IPS-18c (cell line): ENCODE results near the gene BLVRA.
"Not testable (repeated sequence)": the region's sequence is repeated elsewhere in the genome, so short reads cannot be mapped to it uniquely, and the experiment has no call there.

Source experiments
- H3K4me3 ChIP-seq: 2 replicates; pipeline ENCODE4 v1.7.0; 2013; ENCODE audit warnings: low read depth, mild to moderate bottlenecking, low read length, moderate library complexity; ENCODE audit not compliant: insufficient read depth
- H3K9me3 ChIP-seq: one replicate; pipeline ENCODE4 v1.6.1; 2013; ENCODE audit warnings: mild to moderate bottlenecking, low read length, moderate library complexity; ENCODE audit not compliant: control insufficient read depth, insufficient read depth

BLVRA gene

GRCh38 chr7:43781726-43782607 lies 23.5 kb downstream of the BLVRA start:
- H3K4me3 ChIP-seq = no peak overlapping the region
- peaks cover 2% of the 10 kb centered on the region for H3K9me3 ChIP-seq

- no peak overlapping the region for H3K4me3 ChIP-seq
- H3K9me3 ChIP-seq = peaks cover 2% of the 10 kb centered on the region
Observed at GRCh38 chr7:43782768-43783555, 24.5 kb downstream of the BLVRA start.

- H3K9me3 ChIP-seq = no peaks in the 10 kb centered on the region
- no peak overlapping the region for H3K4me3 ChIP-seq
Observed at GRCh38 chr7:43784030-43784584, 25.6 kb downstream of the BLVRA start.

- H3K4me3 ChIP-seq, H3K9me3 ChIP-seq: not testable (repeated sequence)
Observed at GRCh38 chr7:43784585-43785087, 26.2 kb downstream of the BLVRA start.

GRCh38 chr7:43785420-43785819 lies 26.9 kb downstream of the BLVRA start:
- H3K4me3 ChIP-seq = no peak overlapping the region
- no peaks in the 10 kb centered on the region for H3K9me3 ChIP-seq

GRCh38 chr7:43787771-43788170 lies 29.3 kb downstream of the BLVRA start:
- H3K9me3 ChIP-seq = no peaks in the 10 kb centered on the region
- no peak overlapping the region for H3K4me3 ChIP-seq

- no peak overlapping the region for H3K4me3 ChIP-seq
- H3K9me3 ChIP-seq = no peaks in the 10 kb centered on the region
Observed at GRCh38 chr7:43790006-43790405, 31.5 kb downstream of the BLVRA start.

- Histone ChIP-seq H3K4me3 (no peak overlapping the region), H3K9me3 (no peaks in the 10 kb centered on the region)
Observed at GRCh38 chr7:43790834-43791233, 32.4 kb downstream of the BLVRA start.

GRCh38 chr7:43791665-43792064 lies 33.2 kb downstream of the BLVRA start:
- no peaks in the 10 kb centered on the region for H3K9me3 ChIP-seq
- H3K4me3 ChIP-seq = no peak overlapping the region

GRCh38 chr7:43792471-43793150 lies 34.1 kb downstream of the BLVRA start:
- Histone ChIP-seq H3K4me3 (no peak overlapping the region), H3K9me3 (no peaks in the 10 kb centered on the region)

- H3K9me3 ChIP-seq = no peaks in the 10 kb centered on the region
- H3K4me3 ChIP-seq = no peak overlapping the region
Observed at GRCh38 chr7:43799605-43800004, 41.1 kb downstream of the BLVRA start.

GRCh38 chr7:43803865-43804264 lies 45.4 kb downstream of the BLVRA start:
- no peak overlapping the region for H3K4me3 ChIP-seq

GRCh38 chr7:43808410-43808809 lies 49.9 kb downstream of the BLVRA start:
- H3K4me3 ChIP-seq = no peak overlapping the region
- H3K9me3 ChIP-seq = no peaks in the 10 kb centered on the region

More at GRCh38 chr7:43803865-43804264, 45.4 kb downstream of the BLVRA start:
- no peaks in the 10 kb centered on the region for H3K9me3 ChIP-seq

- H3K9me3 ChIP-seq, H3K4me3 ChIP-seq: not testable (repeated sequence)
Observed at GRCh38 chr7:43810195-43810941, 51.9 kb downstream of the BLVRA start.

GRCh38 chr7:43815373-43815772 lies 56.9 kb downstream of the BLVRA start:
- Histone ChIP-seq H3K4me3 (no peak overlapping the region), H3K9me3 (no peaks in the 10 kb centered on the region)

- not testable (repeated sequence) for H3K9me3 ChIP-seq, H3K4me3 ChIP-seq
Observed at GRCh38 chr7:43816046-43816797, 57.7 kb downstream of the BLVRA start.
